Measurements from ENCODE around the gene FAM168A.

Gene FAM168A

GRCh38 chr11:73554671-73555320 lies 43.1 kb downstream of the FAM168A start:
- DNase-seq = no peak

- DNase-seq = no peak
These were observed 44.6 kb downstream of the FAM168A start for GRCh38 chr11:73553266-73553665.

- no peak for DNase-seq
These were observed 46.2 kb downstream of the FAM168A start for GRCh38 chr11:73551677-73552076.

- DNase-seq = no peak
These were observed 48.5 kb downstream of the FAM168A start for GRCh38 chr11:73549376-73549775.

GRCh38 chr11:73547706-73548595 lies 50.0 kb downstream of the FAM168A start:
- no peak for DNase-seq

- no peak for DNase-seq
These were observed 55.7 kb downstream of the FAM168A start for GRCh38 chr11:73542175-73542574.

GRCh38 chr11:73539506-73540084 lies 58.3 kb downstream of the FAM168A start:
- no peak for DNase-seq

- DNase-seq = no peak
These were observed 59.5 kb downstream of the FAM168A start for GRCh38 chr11:73538381-73538872.

GRCh38 chr11:73537969-73538368 lies 59.9 kb downstream of the FAM168A start:
- DNase-seq = no peak

GRCh38 chr11:73536961-73537360 lies 61.0 kb downstream of the FAM168A start:
- DNase-seq = no peak

GRCh38 chr11:73532310-73532709 lies 65.6 kb downstream of the FAM168A start:
- no peak for DNase-seq

GRCh38 chr11:73531386-73531785 lies 66.5 kb downstream of the FAM168A start:
- DNase-seq = no peak

- DNase-seq = no peak
These were observed 67.8 kb downstream of the FAM168A start for GRCh38 chr11:73530109-73530508.

GRCh38 chr11:73529204-73529530 lies 68.7 kb downstream of the FAM168A start:
- DNase-seq = no peak

GRCh38 chr11:73528483-73529203 lies 69.3 kb downstream of the FAM168A start:
- no peak for DNase-seq

GRCh38 chr11:73528013-73528412 lies 69.9 kb downstream of the FAM168A start:
- DNase-seq = no peak

- no peak for DNase-seq
These were observed 72.3 kb downstream of the FAM168A start for GRCh38 chr11:73525611-73526010.

- DNase-seq = no peak
These were observed 73.1 kb downstream of the FAM168A start for GRCh38 chr11:73524774-73525173.

- DNase-seq = no peak
These were observed 76.3 kb downstream of the FAM168A start for GRCh38 chr11:73521621-73522020.

GRCh38 chr11:73520353-73521061 lies 77.4 kb downstream of the FAM168A start:
- DNase-seq = no peak

GRCh38 chr11:73519266-73519665 lies 78.6 kb downstream of the FAM168A start:
- no peak for DNase-seq

- no peak for DNase-seq
These were observed 79.7 kb downstream of the FAM168A start for GRCh38 chr11:73518195-73518594.

- no peak for DNase-seq
These were observed 81.8 kb downstream of the FAM168A start for GRCh38 chr11:73516080-73516479.

Data from DMS79 treated with DMSO at 0.1 percent for 48 hours (cell line).